VCaP (cell line): Measurements from ENCODE around the gene WDR41.

Experiments used
- H3K27ac ChIP-seq: fragments of 450-650 bp; 2 replicates; pipeline ENCODE4 v1.5.1; 2017
- TF ChIP-seq, protein P1 (sequence below): fragments of 450-650 bp; conservative IDR thresholded peaks from 2 replicates; pipeline ENCODE4 v1.5.1; 2017; ENCODE audit warnings: mild to moderate bottlenecking, moderate library complexity

WDR41 gene

DNA sequence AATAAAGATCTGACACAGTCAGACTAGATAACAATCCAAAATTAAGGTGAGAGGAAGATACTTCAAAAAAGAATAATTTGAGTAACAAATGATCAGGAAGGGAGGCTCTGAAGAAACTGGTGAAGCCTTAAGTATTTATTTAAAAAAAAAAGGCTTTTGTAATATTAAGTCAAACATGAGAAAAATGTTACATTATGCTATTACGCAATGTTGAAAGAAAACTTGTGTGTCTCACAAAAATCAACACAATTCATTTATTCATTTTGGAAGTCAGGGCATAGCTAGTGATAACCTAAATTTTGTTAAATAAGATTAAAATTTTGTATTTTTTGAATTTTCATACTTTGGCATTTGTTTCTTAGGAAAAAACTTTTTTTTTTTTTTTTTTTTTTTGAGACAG is 28.2 kb downstream of the WDR41 start:
- TF ChIP-seq, protein P1, sequence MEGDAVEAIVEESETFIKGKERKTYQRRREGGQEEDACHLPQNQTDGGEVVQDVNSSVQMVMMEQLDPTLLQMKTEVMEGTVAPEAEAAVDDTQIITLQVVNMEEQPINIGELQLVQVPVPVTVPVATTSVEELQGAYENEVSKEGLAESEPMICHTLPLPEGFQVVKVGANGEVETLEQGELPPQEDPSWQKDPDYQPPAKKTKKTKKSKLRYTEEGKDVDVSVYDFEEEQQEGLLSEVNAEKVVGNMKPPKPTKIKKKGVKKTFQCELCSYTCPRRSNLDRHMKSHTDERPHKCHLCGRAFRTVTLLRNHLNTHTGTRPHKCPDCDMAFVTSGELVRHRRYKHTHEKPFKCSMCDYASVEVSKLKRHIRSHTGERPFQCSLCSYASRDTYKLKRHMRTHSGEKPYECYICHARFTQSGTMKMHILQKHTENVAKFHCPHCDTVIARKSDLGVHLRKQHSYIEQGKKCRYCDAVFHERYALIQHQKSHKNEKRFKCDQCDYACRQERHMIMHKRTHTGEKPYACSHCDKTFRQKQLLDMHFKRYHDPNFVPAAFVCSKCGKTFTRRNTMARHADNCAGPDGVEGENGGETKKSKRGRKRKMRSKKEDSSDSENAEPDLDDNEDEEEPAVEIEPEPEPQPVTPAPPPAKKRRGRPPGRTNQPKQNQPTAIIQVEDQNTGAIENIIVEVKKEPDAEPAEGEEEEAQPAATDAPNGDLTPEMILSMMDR, result no peak
- H3K27ac ChIP-seq, result no peak overlapping the region

DNA sequence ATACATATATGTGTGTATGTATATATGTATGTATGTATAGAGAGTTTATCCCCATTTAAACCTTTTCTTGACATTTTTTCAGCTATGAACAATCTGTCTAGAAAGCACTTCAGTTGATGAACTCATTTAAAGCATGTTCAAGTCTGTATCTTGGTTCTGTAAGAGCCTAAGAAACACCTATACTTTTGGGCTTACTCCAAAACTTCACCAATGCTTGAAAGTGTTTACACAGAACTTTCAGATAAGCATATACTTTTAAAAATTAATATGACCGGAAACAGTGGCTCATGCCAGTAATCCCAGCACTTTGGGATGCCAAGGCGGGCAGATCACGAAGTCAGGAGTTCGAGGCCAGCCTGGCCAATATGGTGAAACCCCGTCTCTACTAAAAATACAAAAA is 30.8 kb downstream of the WDR41 start:
- H3K27ac ChIP-seq, result no peak overlapping the region
- TF ChIP-seq, protein P1, result no peak

DNA sequence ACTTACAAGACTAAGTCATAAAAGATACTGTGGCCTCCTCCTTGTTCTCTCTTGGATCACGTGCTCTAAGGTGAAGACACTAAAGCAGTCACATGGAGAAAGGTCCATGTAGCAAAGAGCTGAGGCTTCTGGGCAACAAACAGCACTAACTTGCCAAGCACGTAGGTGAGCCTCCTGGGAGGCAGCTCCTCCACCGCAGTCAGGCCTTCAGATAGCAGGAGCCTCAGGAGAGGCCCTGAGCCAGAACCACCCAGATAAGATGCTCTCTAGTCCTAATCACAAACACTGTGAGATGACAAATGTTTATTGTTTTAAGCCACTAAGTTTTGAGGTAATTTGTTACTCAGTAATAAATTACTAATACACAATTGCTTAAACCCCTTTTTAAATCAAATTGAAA is 38.0 kb downstream of the WDR41 start:
- TF ChIP-seq, protein P1, result no peak
- no peak overlapping the region for H3K27ac ChIP-seq

DNA sequence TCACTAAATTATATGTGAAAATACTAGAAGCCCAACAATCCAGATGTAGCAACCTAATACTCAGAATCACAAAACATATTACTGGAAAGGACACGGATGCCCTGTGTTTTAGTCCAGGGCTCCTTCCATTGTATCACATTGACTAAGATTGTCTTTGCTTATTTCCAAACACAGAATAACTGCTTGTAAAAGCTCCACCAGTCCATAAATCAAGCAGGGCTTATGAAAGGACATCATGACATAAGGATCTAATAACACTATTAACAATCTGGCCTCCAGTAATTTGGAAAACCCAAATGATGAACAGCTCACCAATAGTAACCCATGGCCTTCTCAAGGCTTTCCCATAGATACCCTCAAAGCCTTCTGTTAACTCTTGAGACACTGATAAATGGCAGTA is 39.8 kb downstream of the WDR41 start:
- H3K27ac ChIP-seq, result no peak overlapping the region
- TF ChIP-seq, protein P1, result no peak

DNA sequence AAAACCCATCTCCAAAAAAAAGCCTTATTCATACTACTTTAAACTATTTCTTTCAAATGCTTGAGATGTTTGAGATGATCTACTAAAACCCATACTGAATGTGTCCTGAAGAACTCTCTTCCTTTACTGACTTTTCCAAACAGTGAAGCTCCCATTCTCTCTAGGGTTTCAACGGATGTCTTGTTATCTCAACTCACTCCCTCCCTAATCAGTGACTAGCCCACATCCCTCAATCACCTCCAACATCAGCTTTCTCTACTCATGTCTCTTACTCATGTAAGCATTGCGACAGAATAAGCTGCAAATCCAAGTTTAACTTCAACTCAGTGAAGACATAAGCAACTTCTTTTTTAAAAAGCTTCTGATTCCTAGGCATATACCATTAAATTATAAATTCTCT is 42.1 kb downstream of the WDR41 start:
- TF ChIP-seq, protein P1, result no peak
- peak overlapping the region; percentile 15; the same call in 1 of the 2 replicates for H3K27ac ChIP-seq

DNA sequence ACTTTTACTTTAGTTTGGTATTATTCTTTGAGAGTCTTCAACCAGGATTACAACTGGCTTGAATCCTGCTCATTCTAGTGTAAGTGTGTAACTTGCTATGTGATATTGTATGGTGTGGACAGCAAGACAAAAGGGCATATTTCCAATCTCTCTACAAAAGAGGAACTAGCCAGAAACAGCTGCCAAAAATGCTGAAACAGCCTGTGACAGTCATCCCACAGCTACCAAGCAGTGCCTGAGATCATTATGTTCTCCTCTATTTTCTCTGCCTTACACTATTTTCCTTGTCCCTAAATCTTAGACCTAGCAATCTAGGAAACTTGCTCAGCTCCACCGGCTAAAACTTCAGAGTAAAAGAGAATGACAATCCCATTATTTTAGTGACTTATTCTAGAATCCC is 42.8 kb downstream of the WDR41 start:
- TF ChIP-seq, protein P1, result no peak
- peak overlapping the region; percentile 15; the same call in 1 of the 2 replicates for H3K27ac ChIP-seq

DNA sequence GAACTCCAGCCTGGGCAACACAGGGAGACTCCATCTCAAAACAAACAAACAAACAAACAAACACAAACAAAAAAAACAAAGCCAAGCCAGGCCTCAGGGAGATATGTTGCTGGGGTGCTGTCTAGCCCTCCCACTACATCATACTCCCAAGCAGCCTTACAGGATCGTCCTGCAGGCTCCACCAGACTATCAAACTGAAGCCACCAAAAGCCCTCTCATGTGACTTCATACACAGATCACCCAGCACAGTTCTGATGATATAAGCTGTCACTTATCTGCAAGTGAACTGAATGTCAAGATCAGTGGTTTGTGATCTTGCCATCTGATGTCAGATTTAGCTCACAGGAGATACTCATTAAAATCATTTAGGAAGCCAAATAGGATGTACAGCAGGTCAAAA is 43.3 kb downstream of the WDR41 start:
- H3K27ac ChIP-seq, result peak overlapping the region; percentile 15; the same call in 1 of the 2 replicates
- TF ChIP-seq, protein P1, result no peak

DNA sequence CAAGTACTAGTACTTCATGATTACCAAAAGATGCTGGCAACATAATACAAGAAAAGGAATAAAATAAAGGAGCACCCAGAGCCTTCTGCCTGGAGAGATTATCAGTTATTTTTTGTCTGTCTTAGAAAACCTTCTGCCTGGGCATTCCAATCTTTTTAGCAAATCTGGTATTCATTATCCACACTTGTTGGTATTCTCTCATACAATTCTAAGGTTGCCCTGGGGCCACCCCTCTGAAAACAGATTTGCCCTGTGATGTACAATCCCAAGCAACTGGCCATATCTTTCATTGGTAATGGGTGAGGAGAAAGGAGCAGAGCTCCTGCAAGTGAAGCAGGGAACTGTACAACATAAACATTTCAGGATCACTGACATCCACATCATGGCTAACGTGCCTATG is 47.8 kb downstream of the WDR41 start:
- TF ChIP-seq, protein P1, result no peak
- H3K27ac ChIP-seq, result no peak overlapping the region
